OCI-LY1 (cell line): Measurements from ENCODE around the gene HMX1.

Source experiments
- H2AFZ ChIP-seq: fragments of 200-600 bp; sonication (generic), shearing (Covaris generic); 2 replicates; pipeline ENCODE4 v1.6.0; 2014; ENCODE audit warnings: antibody characterized with exemption, mild to moderate bottlenecking, low read length
- H3F3A ChIP-seq: fragments of 200-600 bp; sonication (generic), shearing (Covaris generic); 2 replicates; pipeline ENCODE4 v1.6.0; 2014; ENCODE audit warnings: mild to moderate bottlenecking, antibody characterized with exemption, low read length, moderate library complexity; ENCODE audit not compliant: insufficient read depth
- H3K27ac ChIP-seq: fragments of 200-600 bp; sonication (generic); 2 replicates; pipeline ENCODE4 v1.5.1; 2014; ENCODE audit warnings: low read length, mixed run types, mild to moderate bottlenecking, low read depth; ENCODE audit not compliant: poor library complexity, severe bottlenecking
- H3K27me3 ChIP-seq: fragments of 200-600 bp; sonication (generic); 2 replicates; pipeline ENCODE4 v1.6.0; 2014; ENCODE audit warnings: antibody characterized with exemption, mild to moderate bottlenecking, low read length, moderate library complexity; ENCODE audit not compliant: insufficient read depth
- H3K36me3 ChIP-seq: fragments of 200-600 bp; sonication (generic); 2 replicates; pipeline ENCODE4 v1.6.1; 2014; ENCODE audit warnings: mild to moderate bottlenecking, antibody characterized with exemption, low read length, moderate library complexity, mixed read lengths; ENCODE audit not compliant: insufficient read depth
- H3K4me1 ChIP-seq: fragments of 200-600 bp; sonication (generic); 2 replicates; pipeline ENCODE4 v1.5.1; 2014; ENCODE audit warnings: mild to moderate bottlenecking, low read length, moderate library complexity; ENCODE audit not compliant: insufficient read depth, severe bottlenecking
- H3K4me2 ChIP-seq: fragments of 200-600 bp; sonication (generic), shearing (Covaris generic); 2 replicates; pipeline ENCODE4 v1.6.1; 2014; ENCODE audit warnings: low read length
- H3K4me3 ChIP-seq: fragments of 200-600 bp; sonication (generic); 2 replicates; pipeline ENCODE4 v1.5.1; 2014; ENCODE audit warnings: low read length, low read depth, mild to moderate bottlenecking, mixed read lengths; ENCODE audit not compliant: poor library complexity, severe bottlenecking
- H3K79me2 ChIP-seq: fragments of 200-600 bp; shearing (Covaris generic); 2 replicates; pipeline ENCODE4 v1.6.1; 2016; ENCODE audit warnings: mixed run types, low read length, mixed read lengths; ENCODE audit not compliant: insufficient read depth
- H3K9ac ChIP-seq: fragments of 200-600 bp; sonication (generic), shearing (Covaris generic); 2 replicates; pipeline ENCODE4 v1.6.1; 2014; ENCODE audit warnings: mild to moderate bottlenecking, low read length, mixed read lengths
- H3K9me2 ChIP-seq: fragments of 200-600 bp; sonication (generic), shearing (Covaris generic); 2 replicates; pipeline ENCODE4 v1.6.1; 2014; ENCODE audit warnings: low read depth, mild to moderate bottlenecking, low read length, mixed read lengths
- H3K9me3 ChIP-seq: fragments of 200-600 bp; shearing (Covaris generic); 2 replicates; pipeline ENCODE4 v1.6.1; 2014; ENCODE audit warnings: low read length, mixed read lengths
- H4K20me1 ChIP-seq: fragments of 200-600 bp; sonication (generic), shearing (Covaris generic); 2 replicates; pipeline ENCODE4 v1.6.0; 2016; ENCODE audit warnings: mild to moderate bottlenecking, low read length; ENCODE audit not compliant: insufficient read depth
- EZH2 ChIP-seq: fragments of 200-600 bp; sonication (generic), shearing (Covaris generic); IDR thresholded peaks from 2 replicates; pipeline ENCODE4 v1.8.0; 2017; ENCODE audit warnings: borderline replicate concordance, mixed run types, mild to moderate bottlenecking, antibody characterized with exemption, low read length, moderate library complexity, mixed read lengths
- TF ChIP-seq, protein P1 (sequence below): fragments of 200-600 bp; sonication (generic), shearing (Covaris generic); IDR thresholded peaks from 2 replicates; pipeline ENCODE4 v1.5.1; 2017; ENCODE audit warnings: mild to moderate bottlenecking, antibody characterized with exemption, low read length, moderate library complexity, mixed read lengths

HMX1 gene

GRCh38 chr4:8871417-8872401, at the start of gene HMX1:
TSS of gene HMX1 (minus strand) at chr4:8871839. CDS start at chr4:8871614, 225 bp downstream.
- no peak within 1 kb of the TSS for H3K9ac ChIP-seq
- TF ChIP-seq, protein P1, sequence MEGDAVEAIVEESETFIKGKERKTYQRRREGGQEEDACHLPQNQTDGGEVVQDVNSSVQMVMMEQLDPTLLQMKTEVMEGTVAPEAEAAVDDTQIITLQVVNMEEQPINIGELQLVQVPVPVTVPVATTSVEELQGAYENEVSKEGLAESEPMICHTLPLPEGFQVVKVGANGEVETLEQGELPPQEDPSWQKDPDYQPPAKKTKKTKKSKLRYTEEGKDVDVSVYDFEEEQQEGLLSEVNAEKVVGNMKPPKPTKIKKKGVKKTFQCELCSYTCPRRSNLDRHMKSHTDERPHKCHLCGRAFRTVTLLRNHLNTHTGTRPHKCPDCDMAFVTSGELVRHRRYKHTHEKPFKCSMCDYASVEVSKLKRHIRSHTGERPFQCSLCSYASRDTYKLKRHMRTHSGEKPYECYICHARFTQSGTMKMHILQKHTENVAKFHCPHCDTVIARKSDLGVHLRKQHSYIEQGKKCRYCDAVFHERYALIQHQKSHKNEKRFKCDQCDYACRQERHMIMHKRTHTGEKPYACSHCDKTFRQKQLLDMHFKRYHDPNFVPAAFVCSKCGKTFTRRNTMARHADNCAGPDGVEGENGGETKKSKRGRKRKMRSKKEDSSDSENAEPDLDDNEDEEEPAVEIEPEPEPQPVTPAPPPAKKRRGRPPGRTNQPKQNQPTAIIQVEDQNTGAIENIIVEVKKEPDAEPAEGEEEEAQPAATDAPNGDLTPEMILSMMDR, result no peak
- TF ChIP-seq EZH2, result no peak
- no peaks in the 10 kb centered on the region for H3F3A ChIP-seq
- no peaks in the 10 kb centered on the region for H3K4me1 ChIP-seq
- no peaks in the 10 kb centered on the region for H3K79me2 ChIP-seq
- H3K9me2 ChIP-seq, result no peaks in the 10 kb centered on the region
- no peaks in the 10 kb centered on the region for H3K36me3 ChIP-seq
- H3K4me2 ChIP-seq, result no peak within 1 kb of the TSS
- H2AFZ ChIP-seq, result no peak within 1 kb of the TSS
- no peak within 1 kb of the TSS for H3K27ac ChIP-seq
- H3K27me3 ChIP-seq, result no peaks in the 10 kb centered on the region
- H3K4me3 ChIP-seq, result no peak within 1 kb of the TSS
- H3K9me3 ChIP-seq, result no peaks in the 10 kb centered on the region
- no peaks in the 10 kb centered on the region for H4K20me1 ChIP-seq

DNA sequence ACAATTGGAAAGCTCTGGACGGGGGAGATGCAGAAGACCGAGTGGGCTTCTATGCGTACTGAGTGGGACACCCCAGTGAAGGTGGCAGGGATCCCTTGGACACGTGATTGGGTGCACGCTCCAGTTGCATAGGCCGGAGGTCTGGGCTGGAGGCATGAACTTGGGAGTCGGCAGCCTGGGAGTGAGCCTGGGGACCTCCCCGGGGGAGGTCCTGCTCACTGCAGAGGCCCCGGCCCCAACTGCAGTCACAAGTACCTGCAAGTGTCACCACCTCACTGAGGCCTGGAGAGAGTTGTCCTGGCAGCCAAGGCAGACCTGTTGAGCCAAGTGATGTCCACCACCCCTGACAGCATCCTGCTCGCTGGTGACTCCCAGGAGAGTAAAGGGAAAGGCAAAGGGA, 49.3 kb upstream of the HMX1 start:
- Histone ChIP-seq H3K27me3 (no peaks in the 10 kb centered on the region), H3K9me3 (no peaks in the 10 kb centered on the region), H2AFZ (no peak overlapping the region), H3K9ac (no peak overlapping the region), H4K20me1 (no peaks in the 10 kb centered on the region), H3K4me3 (no peak overlapping the region), H3K4me2 (no peak overlapping the region), H3K4me1 (no peaks in the 10 kb centered on the region), H3K9me2 (no peaks in the 10 kb centered on the region), H3K27ac (no peak overlapping the region), H3K36me3 (no peaks in the 10 kb centered on the region), H3K79me2 (no peaks in the 10 kb centered on the region), H3F3A (no peaks in the 10 kb centered on the region)
- no peak for TF ChIP-seq EZH2
- TF ChIP-seq, protein P1, result no peak

DNA sequence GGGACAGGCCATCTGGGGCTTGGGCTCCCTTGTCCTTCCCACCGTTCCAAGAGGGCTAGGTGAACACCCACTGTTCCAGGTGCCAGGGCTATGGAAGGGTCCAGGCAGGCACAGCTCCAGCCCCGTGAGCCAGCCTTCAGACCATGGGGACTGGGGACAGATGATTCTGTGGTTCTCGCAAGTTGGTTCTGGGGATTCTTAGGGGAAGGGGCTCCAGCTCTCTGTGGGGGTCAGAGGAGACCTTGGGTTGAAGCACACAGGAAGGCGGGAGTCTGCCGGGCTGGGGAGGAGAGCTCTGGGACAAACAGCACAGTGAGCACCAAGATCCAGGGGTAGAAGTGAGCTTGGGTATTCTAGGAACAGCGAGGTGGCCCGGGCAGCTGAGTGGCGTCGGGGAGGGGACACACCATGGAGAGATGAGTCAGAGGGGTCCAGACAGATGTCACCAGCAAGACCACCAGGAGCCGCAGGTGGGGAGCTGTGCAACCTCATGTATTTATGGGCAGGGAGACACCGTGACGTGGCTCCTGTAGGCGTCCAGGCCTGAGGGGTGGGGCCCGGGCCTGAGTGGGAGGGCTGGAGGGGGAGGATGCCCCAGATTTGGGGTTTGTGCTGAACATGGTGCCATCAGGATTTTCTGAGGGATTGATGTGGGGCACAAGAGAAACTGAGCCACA, 48.8 kb upstream of the HMX1 start:
- H2AFZ ChIP-seq, result no peak overlapping the region
- H4K20me1 ChIP-seq, result no peaks in the 10 kb centered on the region
- H3K4me1 ChIP-seq, result no peaks in the 10 kb centered on the region
- no peak overlapping the region for H3K9ac ChIP-seq
- H3K27ac ChIP-seq, result no peak overlapping the region
- no peaks in the 10 kb centered on the region for H3F3A ChIP-seq
- no peaks in the 10 kb centered on the region for H3K36me3 ChIP-seq
- H3K9me3 ChIP-seq, result no peaks in the 10 kb centered on the region
- TF ChIP-seq EZH2, result no peak
- TF ChIP-seq, protein P1, result no peak
- H3K4me2 ChIP-seq, result no peak overlapping the region
- no peaks in the 10 kb centered on the region for H3K79me2 ChIP-seq
- H3K27me3 ChIP-seq, result no peaks in the 10 kb centered on the region
- H3K9me2 ChIP-seq, result no peaks in the 10 kb centered on the region
- no peak overlapping the region for H3K4me3 ChIP-seq
